Left forelimb (tissue), 1 donor: ENCODE measurements around the gene FZD10.

Experiments used
- DNase-seq: peaks from one replicate; pipeline ENCODE4 v3.0.0-alpha.2; 2018; ENCODE audit warnings: low spot score

The FZD10 gene

GRCh38 chr12:130212384-130212989 lies 50.2 kb downstream of the FZD10 start:
- no peak for DNase-seq

GRCh38 chr12:130213249-130213648 lies 51.0 kb downstream of the FZD10 start:
- no peak for DNase-seq

- DNase-seq: no peak
Observed at GRCh38 chr12:130214686-130215395, 52.6 kb downstream of the FZD10 start.
